SH-SY5Y (cell line): Measurements from ENCODE around the gene CHCHD3.

Experiments used
- GATA2 ChIP-seq: IDR thresholded peaks from 2 replicates; pipeline ENCODE4 v1.6.1; 2011; ENCODE audit warnings: mild to moderate bottlenecking, low read depth, low read length
- GATA3 ChIP-seq: IDR thresholded peaks from 2 replicates; pipeline ENCODE4 v1.6.1; 2011; ENCODE audit warnings: low read depth, mild to moderate bottlenecking, low read length, moderate library complexity

DNA sequence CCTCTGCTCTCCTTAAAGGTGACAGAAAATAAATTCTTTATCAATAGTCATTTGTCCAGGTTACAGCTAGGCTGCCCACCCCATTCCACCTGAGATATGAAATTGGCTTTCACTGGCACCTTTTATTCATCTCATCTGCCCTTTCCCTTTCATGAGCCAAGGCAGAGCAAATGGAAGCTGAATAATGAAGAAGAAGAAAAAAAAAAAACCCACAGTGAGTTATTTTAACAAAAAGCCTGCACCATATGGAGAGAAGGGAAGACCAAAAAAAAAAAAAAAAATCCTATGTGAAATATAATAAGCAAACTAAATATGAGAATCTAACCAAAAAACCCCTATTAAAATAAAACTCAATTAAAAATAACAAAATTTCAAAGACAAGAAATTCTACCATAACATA is 59.2 kb downstream of the CHCHD3 start:
- TF ChIP-seq GATA2 (no peak), GATA3 (no peak)
